GM21515 (cell line): Measurements from ENCODE around the gene CEP162.
"Not testable (repeated sequence)": the region's sequence is repeated elsewhere in the genome, so short reads cannot be mapped to it uniquely, and the experiment has no call there.

Experiments used
- ATAC-seq: cut with Tn5 transposase; IDR thresholded peaks from one replicate; pipeline ENCODE4 v1.9.1; 2021; ENCODE audit not compliant: unreplicated experiment

The CEP162 gene

DNA sequence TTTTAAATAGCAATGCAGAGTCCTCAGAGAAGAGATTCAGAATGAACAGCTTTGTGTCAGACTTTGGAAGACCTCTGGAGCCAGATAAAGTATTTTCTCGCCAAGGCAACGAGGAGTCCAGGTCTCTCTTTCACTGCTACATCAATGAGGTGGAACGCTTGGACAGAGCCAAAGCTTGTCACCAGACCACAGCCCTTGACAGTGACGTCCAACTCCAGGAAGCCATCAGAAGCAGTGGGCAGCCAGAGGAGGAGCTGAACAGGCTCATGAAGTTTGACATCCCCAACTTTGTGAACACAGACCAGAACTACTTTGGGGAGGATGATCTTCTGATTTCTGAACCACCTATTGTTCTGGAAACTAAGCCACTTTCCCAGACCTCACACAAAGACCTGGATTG, 138.4 kb downstream of the CEP162 start:
- no peak for ATAC-seq

DNA sequence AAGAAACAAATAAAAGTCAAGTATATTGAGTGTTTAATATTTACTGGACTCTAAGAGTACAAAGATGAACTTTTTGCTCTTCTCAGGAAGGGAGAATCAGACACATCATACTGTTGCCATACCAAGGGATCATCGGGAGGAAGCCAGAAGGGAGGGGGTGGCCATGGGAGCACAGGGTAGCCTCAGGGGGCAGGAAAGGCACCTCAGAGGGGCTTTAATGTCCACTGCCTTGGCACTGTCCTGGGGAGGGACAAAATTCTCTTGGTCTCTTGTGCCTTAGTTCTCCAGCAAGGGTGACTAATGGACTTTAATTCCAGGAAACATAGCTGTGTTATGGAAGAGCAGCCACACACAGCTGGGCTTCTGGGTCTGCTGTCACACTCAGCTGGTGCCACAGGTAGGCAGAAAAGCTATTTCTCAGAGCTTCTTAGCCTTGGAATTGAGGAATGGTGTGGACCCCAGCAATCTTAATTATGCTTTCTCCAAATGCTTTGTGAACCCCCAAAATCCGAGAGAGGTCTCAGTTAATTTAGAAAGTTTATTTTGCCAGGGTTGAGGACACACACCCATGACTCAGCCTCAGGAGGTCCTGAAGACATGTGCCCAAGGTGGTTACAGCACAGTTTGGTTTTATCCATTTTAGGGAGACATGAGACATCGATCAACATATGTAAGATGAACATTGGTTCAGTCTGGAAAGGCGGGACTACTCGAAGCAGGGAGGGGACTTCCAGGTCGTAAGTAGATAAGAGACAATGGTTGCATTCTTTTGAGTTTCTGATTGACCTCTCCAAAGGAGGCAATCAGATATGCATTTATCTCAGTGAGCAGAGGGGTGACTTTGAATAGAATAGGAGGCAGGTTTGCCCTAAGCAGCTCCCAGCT, 140.7 kb downstream of the CEP162 start:
- no peak for ATAC-seq

DNA sequence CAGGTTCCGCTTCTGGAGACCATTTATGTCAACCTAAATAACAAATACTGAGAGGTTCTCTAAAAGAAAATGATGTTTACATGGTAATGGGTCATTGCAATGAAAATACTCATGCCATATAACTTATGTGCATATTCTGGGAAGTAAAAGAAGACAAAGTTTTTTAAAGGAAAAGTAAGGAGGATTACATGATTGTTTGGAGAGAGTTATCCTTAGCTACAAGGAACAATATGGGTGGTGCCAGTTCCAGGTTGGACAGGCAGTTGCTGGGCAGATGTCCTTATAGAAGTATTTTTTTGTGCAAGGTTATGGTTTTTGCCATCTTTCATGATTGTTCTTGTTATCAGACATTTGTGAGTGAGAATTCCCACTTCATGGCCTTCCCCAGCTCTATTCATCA, 141.4 kb downstream of the CEP162 start:
- no peak for ATAC-seq

DNA sequence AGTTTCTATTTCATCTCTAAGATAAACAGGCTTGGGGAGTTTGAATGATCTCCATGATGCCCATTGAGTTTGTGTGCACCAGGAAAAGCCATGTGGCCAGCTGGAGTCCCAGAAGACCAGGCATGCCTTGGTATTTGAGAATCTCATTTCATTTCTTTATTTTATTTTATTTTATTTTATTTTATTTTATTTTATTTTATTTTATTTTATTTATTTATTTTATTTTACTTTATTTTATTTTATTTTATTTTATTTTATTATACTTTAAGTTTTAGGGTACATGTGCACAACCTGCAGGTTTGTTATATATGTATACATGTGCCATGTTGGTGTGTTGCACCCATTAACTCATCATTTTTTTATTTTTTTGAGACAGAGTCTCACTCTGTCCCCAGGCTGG, 142.7 kb downstream of the CEP162 start:
- ATAC-seq = not testable (repeated sequence)

DNA sequence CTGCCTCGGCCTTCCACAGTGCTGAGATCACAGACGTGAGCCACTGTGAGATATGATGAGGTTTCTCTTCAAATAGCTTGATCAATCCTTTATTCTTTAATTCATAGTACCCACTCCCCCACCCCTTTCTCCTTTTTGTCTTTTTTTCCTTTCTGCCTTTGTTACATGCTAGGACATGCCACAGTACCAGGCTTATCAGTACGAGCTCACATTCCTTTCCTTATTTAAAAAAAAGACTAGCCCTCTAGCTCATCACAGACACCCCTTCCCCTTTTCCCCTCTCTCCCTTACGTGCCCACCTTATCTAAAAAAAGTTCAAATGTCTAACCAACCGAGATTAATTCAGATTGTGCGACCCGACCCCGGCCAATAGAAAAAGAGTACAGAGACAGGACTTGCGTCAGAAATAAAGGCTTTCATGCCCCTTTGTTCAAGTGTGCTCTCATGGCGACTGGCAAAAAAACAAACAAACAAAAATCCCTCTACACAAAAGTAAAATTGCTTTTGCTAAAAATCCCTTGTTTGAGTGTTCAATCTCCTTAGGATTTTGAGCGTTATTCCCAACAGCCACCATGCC, 144.7 kb downstream of the CEP162 start:
- ATAC-seq = no peak

DNA sequence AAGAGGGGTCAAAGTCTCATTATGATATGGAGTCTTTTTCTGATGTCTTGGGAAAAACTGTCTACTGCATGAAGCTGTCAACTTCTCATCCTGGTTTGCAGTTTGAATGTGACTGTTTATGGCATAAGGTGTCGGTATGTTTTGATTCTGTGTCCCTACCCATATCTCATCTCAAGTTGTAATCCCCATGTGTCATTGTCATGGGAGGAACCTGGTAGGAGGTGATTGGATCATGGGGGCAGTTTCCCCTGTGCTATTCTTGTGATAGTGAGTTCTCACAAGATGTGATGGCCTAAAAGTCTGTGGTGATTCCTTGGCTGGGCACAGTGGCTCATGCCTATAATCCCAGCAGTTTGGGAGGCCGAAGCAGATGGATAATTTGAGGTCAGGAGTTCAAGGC, 146.2 kb downstream of the CEP162 start:
- ATAC-seq = no peak

DNA sequence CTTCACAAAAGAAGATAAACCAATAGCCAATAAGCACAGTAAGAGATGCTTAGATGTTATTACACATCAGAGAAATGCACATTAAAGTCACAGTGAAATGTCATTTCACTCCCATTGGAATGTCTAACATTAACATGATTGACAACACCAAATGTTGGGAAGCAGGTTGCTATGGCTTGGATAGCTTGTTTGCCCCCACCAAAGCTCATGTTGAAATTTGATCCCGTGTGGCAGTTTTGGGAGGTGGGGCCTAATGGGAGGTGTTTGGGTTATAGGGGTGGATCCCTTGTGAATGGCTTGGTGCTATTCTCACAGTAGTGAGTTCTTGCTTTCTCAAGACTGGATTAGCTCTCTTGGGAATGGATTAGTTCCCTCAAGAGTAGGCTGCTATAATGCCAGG, 149.1 kb downstream of the CEP162 start:
- ATAC-seq = no peak

DNA sequence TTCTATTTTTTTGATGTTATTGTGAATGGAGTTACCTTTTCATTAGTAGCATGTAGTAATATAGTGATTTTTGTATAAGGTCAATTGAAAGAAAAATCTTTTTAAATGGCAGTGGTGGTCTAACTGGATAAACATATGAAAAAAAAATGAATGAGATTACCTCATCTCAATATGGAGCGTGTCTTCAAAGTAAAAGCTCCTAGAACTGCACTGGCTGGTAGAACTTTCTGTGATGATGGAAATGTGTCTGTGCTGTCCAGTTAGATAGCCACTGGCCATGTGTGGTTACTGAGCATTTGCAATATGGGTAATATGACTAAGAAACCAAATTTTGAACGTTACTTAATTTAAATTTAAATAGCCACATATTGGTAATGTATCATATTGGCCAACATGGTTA, 149.8 kb downstream of the CEP162 start:
- ATAC-seq = no peak

DNA sequence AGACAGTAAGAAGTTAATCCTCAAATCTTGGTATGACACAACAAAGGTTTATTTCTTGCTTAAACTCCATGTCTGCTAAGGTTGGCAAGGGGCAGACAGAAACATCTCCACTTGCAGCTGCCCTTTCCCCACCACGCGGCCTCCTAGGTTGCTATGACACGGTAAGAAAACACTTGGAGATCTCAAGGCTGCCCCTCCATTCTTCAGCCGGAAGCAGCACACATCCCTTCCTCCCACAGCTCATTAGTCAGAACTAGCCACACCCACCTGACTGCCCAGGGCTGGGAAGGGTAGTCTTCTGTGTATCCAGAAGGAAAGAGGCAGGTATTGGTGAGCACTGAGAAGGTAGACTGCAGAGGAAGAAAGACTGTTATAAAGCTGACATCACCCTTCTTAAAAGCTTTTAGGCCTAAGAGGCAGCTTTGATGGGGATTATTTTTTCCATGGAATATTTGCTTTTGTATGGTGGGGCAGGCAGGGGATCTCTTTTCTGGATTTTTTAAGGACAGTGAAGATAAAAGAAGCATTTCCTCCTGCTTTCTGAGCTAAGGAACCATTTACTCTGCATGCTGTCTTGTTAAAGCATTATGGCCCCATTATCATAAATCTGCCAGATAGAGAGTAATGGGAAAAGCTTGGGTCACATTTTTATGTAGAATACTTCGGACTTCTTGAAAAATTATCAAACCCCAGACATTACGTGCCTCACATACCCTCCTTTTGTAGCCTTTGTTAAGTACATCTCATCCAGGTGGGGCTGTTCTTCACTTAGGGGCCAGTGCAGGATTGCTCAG, 152.3 kb downstream of the CEP162 start:
- no peak for ATAC-seq
